HCT116 (cell line): ENCODE data around the gene SERGEF. TPM values are rescaled to one million over a fixed set of nuclear protein-coding genes. Genes with fewer than 3 reads are reported as not detected.

Source experiments
- ATAC-seq: fragments of 200-7000 bp; cut with Tn5 transposase; 2 replicates; pipeline ENCODE4 v1.9.1; 2020; ENCODE audit warnings: mild to moderate bottlenecking, moderate library complexity
- BruUV-seq: library from RNA; stranded (reverse); fragments of 400-500 nt; replicated peaks from 2 replicates; lab custom pipeline; 2021; lab: Mats Ljungman, UMichigan
- CTCF ChIA-PET: fragments of 300-600 bp; sonication (Branson Sonifier 250); formaldehyde crosslinking; loops from one replicate; lab custom pipeline; 2021; ENCODE audit warnings: antibody characterized with exemption; lab: Charles Lee
- POLR2A ChIA-PET: fragments of 300-600, 350-600 bp; sonication (Branson Sonifier 250); formaldehyde crosslinking; loops from one replicate; lab custom pipeline; 2021; ENCODE audit warnings: antibody characterized with exemption; lab: Charles Lee
- RAD21 ChIA-PET, 2 experiments: fragments of 300-600 bp; sonication (Branson Sonifier 250); formaldehyde crosslinking; loops; one replicate each; lab custom pipeline; 2023; ENCODE audit warnings: low total read pairs in 2 of 2; ENCODE audit not compliant: uncharacterized antibody in 2 of 2, unreplicated experiment in 2 of 2, low non-redundant PET in 1 of 2; lab: Charles Lee
- DNase-seq: peaks from one replicate; pipeline ENCODE4 v3.0.0-alpha.2; 2010; ENCODE audit warnings: low read depth, low spot score
- H2AFZ ChIP-seq: fragments of 200-600 bp; shearing (Covaris generic), sonication (generic); 2 replicates; pipeline ENCODE4 v1.6.1; 2017; ENCODE audit warnings: low read depth, mixed run types, mixed read lengths, antibody characterized with exemption, low read length; ENCODE audit not compliant: poor library complexity, severe bottlenecking
- H3K27ac ChIP-seq: 2 replicates; pipeline ENCODE4 v1.5.1; 2012; ENCODE audit warnings: low read depth, low read length
- H3K27me3 ChIP-seq: fragments of 200-600 bp; sonication (generic); 2 replicates; pipeline ENCODE4 v1.6.1; 2016; ENCODE audit warnings: mixed run types, low read length, mixed read lengths; ENCODE audit not compliant: insufficient read depth
- H3K36me3 ChIP-seq, 2 experiments: fragments of 200-500 bp in 1 of 2; fragments of 200-600 bp in 1 of 2; sonication (Bioruptor generic) in 1 of 2; sonication (generic) in 1 of 2; 2 replicates each; pipeline versions ENCODE4 v1.5.1 to v1.6.1; 2014 to 2016; ENCODE audit warnings: low read length in 2 of 2, inconsistent platforms in 1 of 2, mixed read lengths in 1 of 2, mixed run types in 1 of 2; ENCODE audit not compliant: insufficient read depth in 2 of 2, control insufficient read depth in 1 of 2
- H3K4me1 ChIP-seq, 2 experiments: fragments of 200-600 bp in 1 of 2; sonication (generic) in 1 of 2; 2 replicates each; pipeline versions ENCODE4 v1.5.1 to v1.6.1; 2012 to 2017; ENCODE audit warnings: low read length in 2 of 2, inconsistent platforms in 1 of 2, mild to moderate bottlenecking in 1 of 2, mixed read lengths in 1 of 2, mixed run types in 1 of 2, moderate library complexity in 1 of 2; ENCODE audit not compliant: insufficient read depth in 2 of 2, control insufficient read depth in 1 of 2
- H3K4me2 ChIP-seq: fragments of 200-600 bp; sonication (generic); 2 replicates; pipeline ENCODE4 v1.6.1; 2017; ENCODE audit warnings: mixed run types, low read length, mixed read lengths
- H3K4me3 ChIP-seq, 2 experiments: fragments of 200-600 bp in 1 of 2; sonication (generic) in 1 of 2; replicated peaks in 1 of 2; 2 replicates each; pipeline ENCODE4 v1.5.1; 2011 to 2016; ENCODE audit warnings: low read length in 2 of 2, control low read depth in 1 of 2, low read depth in 1 of 2, mild to moderate bottlenecking in 1 of 2, mixed read lengths in 1 of 2, mixed run types in 1 of 2
- H3K79me2 ChIP-seq: fragments of 200-600 bp; sonication (generic); 2 replicates; pipeline ENCODE4 v1.6.1; 2017; ENCODE audit warnings: mild to moderate bottlenecking, mixed run types, low read length, moderate library complexity, mixed read lengths; ENCODE audit not compliant: insufficient read depth
- H3K9ac ChIP-seq: fragments of 200-600 bp; sonication (generic); 2 replicates; pipeline ENCODE4 v1.6.1; 2016; ENCODE audit warnings: low read length, mixed read lengths
- H3K9me2 ChIP-seq: fragments of 200-600 bp; sonication (generic), shearing (Covaris generic); 2 replicates; pipeline ENCODE4 v1.6.1; 2017; ENCODE audit warnings: mixed run types, mild to moderate bottlenecking, moderate library complexity; ENCODE audit not compliant: insufficient read depth
- H3K9me3 ChIP-seq, 2 experiments: fragments of 200-500 bp in 1 of 2; fragments of 200-600 bp in 1 of 2; sonication (Bioruptor generic) in 1 of 2; sonication (generic) in 1 of 2; 2 replicates each; pipeline ENCODE4 v1.6.1; 2014 to 2017; ENCODE audit warnings: low read length in 2 of 2, mixed read lengths in 2 of 2, inconsistent platforms in 1 of 2, low read depth in 1 of 2, mild to moderate bottlenecking in 1 of 2, mixed run types in 1 of 2, moderate library complexity in 1 of 2; ENCODE audit not compliant: control insufficient read depth in 1 of 2, insufficient read depth in 1 of 2
- H4K20me1 ChIP-seq: fragments of 200-600 bp; sonication (generic), shearing (Covaris generic); 2 replicates; pipeline ENCODE4 v1.6.1; 2017; ENCODE audit warnings: mixed run types, mild to moderate bottlenecking, moderate library complexity; ENCODE audit not compliant: insufficient read depth
- CEBPB ChIP-seq: IDR thresholded peaks from 2 replicates; pipeline ENCODE4 v1.6.1; 2012; ENCODE audit warnings: low read depth
- CTCF ChIP-seq, 3 experiments: fragments of 200-600 bp in 1 of 3; sonication (generic) in 1 of 3; IDR thresholded peaks in 2 of 3; conservative IDR thresholded peaks in 1 of 3; 2 replicates each; pipeline ENCODE4 v1.5.1; 2012 to 2017; ENCODE audit warnings: low read depth in 2 of 3, low read length in 2 of 3, antibody characterized with exemption in 1 of 3, borderline replicate concordance in 1 of 3, control low read depth in 1 of 3, mild to moderate bottlenecking in 1 of 3, mixed read lengths in 1 of 3, mixed run types in 1 of 3, moderate library complexity in 1 of 3; ENCODE audit not compliant: insufficient read depth in 1 of 3
- EGR1 ChIP-seq: IDR thresholded peaks from 2 replicates; pipeline ENCODE4 v1.6.1; 2012; ENCODE audit warnings: low read depth
- ELF1 ChIP-seq: IDR thresholded peaks from 2 replicates; pipeline ENCODE4 v1.6.1; 2012; ENCODE audit warnings: low read depth, borderline replicate concordance
- EZH2 ChIP-seq: fragments of 200-600 bp; sonication (generic); IDR thresholded peaks from 2 replicates; pipeline ENCODE4 v1.6.1; 2017; ENCODE audit warnings: antibody characterized with exemption, mixed run types
- EZH2phosphoT487 ChIP-seq: fragments of 200-600 bp; IDR thresholded peaks from 2 replicates; pipeline ENCODE4 v1.6.1; 2018; ENCODE audit warnings: antibody characterized with exemption, borderline replicate concordance
- FOSL1 ChIP-seq: IDR thresholded peaks from 2 replicates; pipeline ENCODE4 v1.6.1; 2012; ENCODE audit warnings: low read depth
- JUND ChIP-seq: IDR thresholded peaks from 2 replicates; pipeline ENCODE4 v1.6.1; 2012
- MAX ChIP-seq: IDR thresholded peaks from 2 replicates; pipeline ENCODE4 v1.6.1; 2012
- POLR2AphosphoS5 ChIP-seq: IDR thresholded peaks from 2 replicates; pipeline ENCODE4 v1.6.1; 2011; ENCODE audit warnings: mild to moderate bottlenecking, low read depth, low read length, moderate library complexity
- RAD21 ChIP-seq: IDR thresholded peaks from 2 replicates; pipeline ENCODE4 v1.6.1; 2012; ENCODE audit warnings: low read depth, mild to moderate bottlenecking
- SIN3A ChIP-seq: IDR thresholded peaks from 2 replicates; pipeline ENCODE4 v1.6.1; 2012; ENCODE audit warnings: low read depth
- YY1 ChIP-seq: IDR thresholded peaks from 2 replicates; pipeline ENCODE4 v1.6.1; 2011; ENCODE audit warnings: low read length, low read depth, moderate library complexity, mild to moderate bottlenecking; ENCODE audit not compliant: insufficient replicate concordance; ENCODE audit errors: extremely low read depth
- ZFX ChIP-seq: fragments of 450-650 bp; IDR thresholded peaks from 2 replicates; pipeline ENCODE4 v1.6.1; 2017
- ZNF274 ChIP-seq: fragments of 200-500 bp; sonication (Bioruptor generic); IDR thresholded peaks from 2 replicates; pipeline ENCODE4 v1.6.1; 2014; ENCODE audit warnings: mild to moderate bottlenecking, low read depth, low read length, inconsistent platforms
- intact Hi-C: fragments of 100-400 bp; cut with micrococcal nuclease; formaldehyde crosslinking; loops from 2 replicates; pipeline ENCODE4 v1.10.0; 2022
- total RNA-seq: library from RNA; stranded (reverse); gene quantifications from one replicate; pipeline ENCODE4 v1.2.1, GENCODE V29; 2021; ENCODE audit not compliant: unreplicated experiment

Gene SERGEF
- total RNA-seq, 1 experiment from 2014 or later: 32.8 TPM

GRCh38 chr11:17898071-17898470 is 114.8 kb downstream of the SERGEF start:
- H3K4me2 ChIP-seq: no peak overlapping the region
- ATAC-seq (no peak), DNase-seq (no peak)
- no peak overlapping the region for H2AFZ ChIP-seq
- TF ChIP-seq EGR1: no peak
- no peak for TF ChIP-seq MAX
- TF ChIP-seq POLR2AphosphoS5: no peak
- no peak for TF ChIP-seq ZFX
- no peak for TF ChIP-seq ELF1
- TF ChIP-seq JUND: no peak
- TF ChIP-seq YY1: no peak
- TF ChIP-seq FOSL1: no peak
- TF ChIP-seq EZH2phosphoT487: no peak
- TF ChIP-seq CEBPB: no peak
- TF ChIP-seq SIN3A: no peak
- no peak for TF ChIP-seq ZNF274
- TF ChIP-seq EZH2: no peak
- TF ChIP-seq, all 23 proteins: peak for 0
- no peaks in the 10 kb centered on the region for H3K79me2 ChIP-seq
- no peak overlapping the region for H3K4me3 ChIP-seq
- ChIA-PET CTCF (interaction anchor here (1.6 kb wide), 1 partner anchor 167 kb away, joined by 5 read pairs; no protein-coding TSS in a partner anchor), RAD21 (no interaction called here), POLR2A (no interaction called here)
- no peaks in the 10 kb centered on the region for H3K36me3 ChIP-seq
- H3K27me3 ChIP-seq: no peaks in the 10 kb centered on the region
- BruUV-seq: no TSS peak
- H3K9ac ChIP-seq: no peak overlapping the region
- no peaks in the 10 kb centered on the region for H4K20me1 ChIP-seq
- no peak overlapping the region for H3K27ac ChIP-seq
- H3K9me3 ChIP-seq: no peaks in the 10 kb centered on the region
- peaks cover 4 to 5% of the 10 kb centered on the region in 2 experiments; a peak in 2 of 4 replicates for H3K4me1 ChIP-seq
- no peaks in the 10 kb centered on the region for H3K9me2 ChIP-seq
- intact Hi-C loops: no loop called here

GRCh38 chr11:17897495-17897894 is 115.4 kb downstream of the SERGEF start:
- DNase-seq (no peak), ATAC-seq (no peak)
- intact Hi-C loops: no loop called here
- H3K36me3 ChIP-seq: no peaks in the 10 kb centered on the region
- peaks cover 4 to 5% of the 10 kb centered on the region in 2 experiments; a peak in 2 of 4 replicates for H3K4me1 ChIP-seq
- ChIA-PET POLR2A (no interaction called here), CTCF (interaction anchor here (1.6 kb wide), 1 partner anchor 166 kb away, joined by 5 read pairs; no protein-coding TSS in a partner anchor), RAD21 (no interaction called here)
- H3K79me2 ChIP-seq: no peaks in the 10 kb centered on the region
- no peak overlapping the region for H3K9ac ChIP-seq
- no peak overlapping the region for H2AFZ ChIP-seq
- H3K9me2 ChIP-seq: no peaks in the 10 kb centered on the region
- H3K9me3 ChIP-seq: no peaks in the 10 kb centered on the region
- H3K4me3 ChIP-seq: no peak overlapping the region
- H4K20me1 ChIP-seq: no peaks in the 10 kb centered on the region
- BruUV-seq: no TSS peak
- H3K27me3 ChIP-seq: no peaks in the 10 kb centered on the region
- no peak overlapping the region for H3K27ac ChIP-seq
- no peak overlapping the region for H3K4me2 ChIP-seq
- TF ChIP-seq ZNF274 (no peak), ELF1 (no peak), JUND (no peak), ZFX (no peak), EZH2phosphoT487 (no peak), EGR1 (no peak), MAX (no peak), RAD21 (no peak), CTCF (IDR thresholded peaks at IDR 0.05 in 2 of 3, conservative IDR thresholded peaks at IDR 0.05 in 1 of 3; ENCODE audit: borderline replicate concordance in 1 of 3, insufficient read depth in 1 of 3, low read depth in 2 of 3, low read length in 2 of 3) (no peak), SIN3A (no peak)
